Left ventricle myocardium inferior (tissue), 1 donor: Measurements from ENCODE around the gene PPM1M. TPM values are rescaled to one million over a fixed set of nuclear protein-coding genes. Genes with fewer than 3 reads are reported as not detected.

Experiments
- DNase-seq: peaks from one replicate; pipeline ENCODE4 v3.0.0-alpha.2; 2020
- H3K27ac ChIP-seq: fragments of 200-600 bp; replicated peaks from 2 replicates; pipeline ENCODE4 v1.8.0; 2021
- H3K27me3 ChIP-seq: fragments of 200-600 bp; 2 replicates; pipeline ENCODE4 v1.8.0; 2021; ENCODE audit warnings: low read depth
- H3K36me3 ChIP-seq: fragments of 200-600 bp; 2 replicates; pipeline ENCODE4 v1.8.0; 2021
- H3K4me1 ChIP-seq: fragments of 200-600 bp; 2 replicates; pipeline ENCODE4 v1.8.0; 2021
- H3K4me3 ChIP-seq: fragments of 200-600 bp; 2 replicates; pipeline ENCODE4 v1.8.0; 2021; ENCODE audit warnings: mild to moderate bottlenecking, moderate library complexity
- H3K9me3 ChIP-seq: fragments of 200-600 bp; replicated peaks from 2 replicates; pipeline ENCODE4 v1.8.0; 2021
- CTCF ChIP-seq: fragments of 200-600 bp; IDR thresholded peaks from 2 replicates; pipeline ENCODE4 v1.8.0; 2021; ENCODE audit warnings: antibody characterized with exemption, mild to moderate bottlenecking, borderline replicate concordance
- intact Hi-C: fragments of 100-400 bp; cut with micrococcal nuclease; formaldehyde crosslinking; loops from one replicate; pipeline ENCODE4 v1.11.0; 2022
- total RNA-seq: library from RNA; stranded (reverse); fragmentation: NEBNext Ultra II Directional; extraction: Animal tissue kit (Norgen Biotek cat#: 25700); gene quantifications from one replicate; pipeline ENCODE4 v1.2.1, GENCODE V29; 2021
- donor health status: DM: no; HTN: yes; CAD: no; lungs with severe emphysema.

Gene PPM1M
- total RNA-seq, 1 donor from 2014 or later = 9.2 TPM

- intact Hi-C loops = no loop called here
- Histone ChIP-seq H3K4me1 (peaks cover 17% of the 10 kb centered on the region), H3K4me3 (no peak overlapping the region), H3K9me3 (no peaks in the 10 kb centered on the region), H3K27ac (no peak overlapping the region), H3K36me3 (peaks cover 98% of the 10 kb centered on the region), H3K27me3 (no peaks in the 10 kb centered on the region)
- TF ChIP-seq CTCF = no peak
- DNase-seq = no peak
Measured at GRCh38 chr3:52256622-52257021, 11.1 kb downstream of the PPM1M start.

GRCh38 chr3:52257911-52258310, 12.4 kb downstream of the PPM1M start:
- Histone ChIP-seq H3K9me3 (no peaks in the 10 kb centered on the region), H3K4me1 (peaks cover 19% of the 10 kb centered on the region), H3K27ac (no peak overlapping the region), H3K27me3 (no peaks in the 10 kb centered on the region), H3K4me3 (no peak overlapping the region), H3K36me3 (peaks cover 100% of the 10 kb centered on the region)
- no peak for DNase-seq
- no peak for TF ChIP-seq CTCF
- intact Hi-C loops = no loop called here

DNA sequence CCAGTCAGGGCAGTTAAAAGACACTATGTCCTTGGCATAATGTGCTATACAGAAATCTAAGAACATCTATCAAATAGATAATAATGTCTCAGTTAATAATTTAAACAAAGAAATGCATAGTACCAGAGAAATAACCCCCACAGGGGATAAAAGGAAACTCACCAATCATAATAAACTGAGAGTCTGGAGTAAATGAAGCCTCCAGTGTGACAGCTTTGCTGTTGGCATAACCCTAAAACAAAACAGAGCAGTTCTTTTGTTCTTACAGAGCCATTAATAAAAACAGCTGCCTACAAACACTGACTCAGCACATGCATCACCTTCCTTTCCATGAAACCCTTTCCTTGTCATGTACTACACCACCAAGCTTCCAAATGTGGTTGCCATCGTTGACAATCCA, 13.5 kb downstream of the PPM1M start:
- intact Hi-C loops = no loop called here
- Histone ChIP-seq H3K27ac (no peak overlapping the region), H3K36me3 (peaks cover 100% of the 10 kb centered on the region)

DNA sequence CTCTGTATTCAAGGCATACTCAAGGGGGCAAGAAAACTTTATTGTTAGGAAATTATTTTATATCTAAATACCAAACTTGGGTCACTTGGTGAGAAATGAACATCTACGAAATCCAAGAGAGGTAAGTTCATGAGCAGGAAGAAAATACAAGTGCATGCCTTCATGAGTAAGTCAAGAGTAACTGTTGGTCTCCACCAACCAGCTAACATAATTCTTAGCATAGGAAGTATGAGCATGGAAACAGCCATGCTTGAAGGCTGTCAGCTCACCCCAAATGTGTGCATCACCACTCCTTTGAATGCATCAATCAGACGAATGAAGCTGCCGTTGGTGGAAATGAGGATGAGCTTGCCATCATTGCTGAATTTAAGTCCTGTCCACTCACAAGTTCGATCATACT, 13.9 kb downstream of the PPM1M start:
- no peaks in the 10 kb centered on the region for H3K27me3 ChIP-seq
- no peaks in the 10 kb centered on the region for H3K9me3 ChIP-seq
- no peak for TF ChIP-seq CTCF
- intact Hi-C loops = no loop called here
- DNase-seq = no peak
- peaks cover 5% of the 10 kb centered on the region for H3K4me1 ChIP-seq
- no peak overlapping the region for H3K4me3 ChIP-seq
- no peak overlapping the region for H3K27ac ChIP-seq
- peaks cover 100% of the 10 kb centered on the region for H3K36me3 ChIP-seq

More for the DNA sequence above, 13.5 kb downstream of the PPM1M start:
- TF ChIP-seq CTCF = no peak
- no peaks in the 10 kb centered on the region for H3K9me3 ChIP-seq
- H3K27me3 ChIP-seq = no peaks in the 10 kb centered on the region
- DNase-seq = no peak
- peaks cover 8% of the 10 kb centered on the region for H3K4me1 ChIP-seq
- H3K4me3 ChIP-seq = no peak overlapping the region

GRCh38 chr3:52262447-52262846, 16.9 kb downstream of the PPM1M start:
- H3K9me3 ChIP-seq = no peaks in the 10 kb centered on the region
- no peaks in the 10 kb centered on the region for H3K27me3 ChIP-seq
- no peak for TF ChIP-seq CTCF
- intact Hi-C loops = no loop called here
- no peak overlapping the region for H3K4me3 ChIP-seq
- H3K36me3 ChIP-seq = peaks cover 100% of the 10 kb centered on the region
- DNase-seq = no peak
- H3K27ac ChIP-seq = no peak overlapping the region
- H3K4me1 ChIP-seq = peaks cover 5% of the 10 kb centered on the region

DNA sequence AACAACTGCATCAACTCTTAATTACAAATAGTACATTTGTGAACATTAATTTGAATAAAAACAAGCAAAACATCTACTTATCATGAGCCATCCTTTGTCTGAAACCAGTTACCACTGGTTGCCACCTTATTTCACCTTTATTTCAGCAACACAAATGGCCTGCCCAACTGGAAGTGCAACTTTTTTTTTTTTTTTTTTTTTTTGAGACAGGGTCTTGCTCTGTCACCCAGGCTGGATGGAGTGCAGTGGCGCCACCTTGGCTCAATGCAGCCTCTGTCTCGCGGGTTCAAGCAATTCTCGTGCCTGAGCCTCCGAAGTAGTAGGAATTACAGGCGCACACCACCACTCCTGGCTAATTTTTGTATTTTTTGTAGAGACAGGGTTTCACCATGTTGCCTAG, 19.8 kb downstream of the PPM1M start:
- H3K27me3 ChIP-seq = no peaks in the 10 kb centered on the region
- no peak overlapping the region for H3K27ac ChIP-seq
- H3K4me1 ChIP-seq = peaks cover 30% of the 10 kb centered on the region
- DNase-seq = no peak
- H3K4me3 ChIP-seq = no peak overlapping the region
- H3K9me3 ChIP-seq = no peaks in the 10 kb centered on the region
- H3K36me3 ChIP-seq = peaks cover 100% of the 10 kb centered on the region
- no peak for TF ChIP-seq CTCF
- intact Hi-C loops = no loop called here
